Hindlimb muscle (tissue), 1 donor: ENCODE data around the gene CREB3. TPM values are rescaled to one million over a fixed set of nuclear protein-coding genes. Genes with fewer than 3 reads are reported as not detected.

Source experiments
- polyA plus RNA-seq: library from polyadenylated mRNA; unstranded; fragments of 120-200 nt; gene quantifications from one replicate; pipeline ENCODE4 v1.2.1, GENCODE V29; 2013; ENCODE audit not compliant: insufficient read length

CREB3 gene
- polyA plus RNA-seq, 1 donor: 25.6 TPM

Other genes with a start within 250 kb of the CREB3 start
- gene RUSC2, start 242.6 kb upstream of the CREB3 start, polyA plus RNA-seq: 78.9 TPM
- 51.2 TPM for gene TESK1, start 127.4 kb upstream of the CREB3 start, polyA plus RNA-seq
- 2.6 TPM for gene CD72, start 114.3 kb upstream of the CREB3 start, polyA plus RNA-seq
- gene SIT1, start 81.7 kb upstream of the CREB3 start, polyA plus RNA-seq: not detected
- gene RMRP, start 74.6 kb upstream of the CREB3 start, polyA plus RNA-seq: not detected
- gene CCDC107, start 74.4 kb upstream of the CREB3 start, polyA plus RNA-seq: 21.0 TPM
- 5.6 TPM for gene ARHGEF39, start 67.5 kb upstream of the CREB3 start, polyA plus RNA-seq
- 0.50 TPM for gene CA9, start 58.7 kb upstream of the CREB3 start, polyA plus RNA-seq
- gene TPM2, start 42.7 kb upstream of the CREB3 start, polyA plus RNA-seq: 10,018 TPM
- gene TLN1, start 471 bp upstream of the CREB3 start, polyA plus RNA-seq: 117 TPM
- gene GBA2, start 16.6 kb downstream of the CREB3 start, polyA plus RNA-seq: 62.5 TPM
- gene RGP1, start 16.6 kb downstream of the CREB3 start, polyA plus RNA-seq: 20.8 TPM
- not detected for gene MSMP, start 21.6 kb downstream of the CREB3 start, polyA plus RNA-seq
- gene NPR2, start 58.9 kb downstream of the CREB3 start, polyA plus RNA-seq: 20.4 TPM
- 1.7 TPM for gene SPAG8, start 79.6 kb downstream of the CREB3 start, polyA plus RNA-seq
- 30.4 TPM for gene HINT2, start 82.4 kb downstream of the CREB3 start, polyA plus RNA-seq
- gene FAM221B, start 96.1 kb downstream of the CREB3 start, polyA plus RNA-seq: 0.35 TPM
- 26.9 TPM for gene TMEM8B, start 96.6 kb downstream of the CREB3 start, polyA plus RNA-seq
- gene OR13J1, start 137.7 kb downstream of the CREB3 start, polyA plus RNA-seq: not detected
- 0.83 TPM for gene HRCT1, start 173.5 kb downstream of the CREB3 start, polyA plus RNA-seq
- 2.3 TPM for gene SPAAR, start 176.8 kb downstream of the CREB3 start, polyA plus RNA-seq
- gene OR2S2, start 225.5 kb downstream of the CREB3 start, polyA plus RNA-seq: not detected